MM.1S (cell line): ENCODE measurements around the gene PDGFRB.

Experiments used
- DNase-seq: peaks from one replicate; pipeline ENCODE4 v3.0.0-alpha.2; 2015
- H2AFZ ChIP-seq: fragments of 300-600 bp; sonication (generic); 2 replicates; pipeline ENCODE4 v1.6.0; 2016; ENCODE audit warnings: antibody characterized with exemption, low read length
- H3F3A ChIP-seq: fragments of 300-600 bp; sonication (generic); 2 replicates; pipeline ENCODE4 v1.6.1; 2016; ENCODE audit warnings: mild to moderate bottlenecking, antibody characterized with exemption, low read length, moderate library complexity, mixed read lengths; ENCODE audit not compliant: insufficient read depth
- H3K27ac ChIP-seq: fragments of 300-600 bp; sonication (generic); 2 replicates; pipeline ENCODE4 v1.5.1; 2016; ENCODE audit warnings: mild to moderate bottlenecking, low read length
- H3K27me3 ChIP-seq: fragments of 300-600 bp; sonication (generic); replicated peaks from 2 replicates; pipeline ENCODE4 v1.6.0; 2016; ENCODE audit warnings: low read length; ENCODE audit not compliant: insufficient read depth
- H3K36me3 ChIP-seq: fragments of 300-600 bp; sonication (generic); replicated peaks from 2 replicates; pipeline ENCODE4 v1.6.1; 2016; ENCODE audit warnings: mild to moderate bottlenecking, low read length, mixed read lengths; ENCODE audit not compliant: insufficient read depth
- H3K4me1 ChIP-seq: fragments of 300-600 bp; sonication (generic); 2 replicates; pipeline ENCODE4 v1.6.1; 2016; ENCODE audit warnings: low read length, mixed read lengths
- H3K4me2 ChIP-seq: fragments of 300-600 bp; sonication (generic); 2 replicates; pipeline ENCODE4 v1.6.0; 2016; ENCODE audit warnings: low read depth, low read length
- H3K4me3 ChIP-seq: fragments of 300-600 bp; sonication (generic); 2 replicates; pipeline ENCODE4 v1.5.1; 2016; ENCODE audit warnings: low read length, mixed read lengths
- H3K79me2 ChIP-seq: fragments of 300-600 bp; sonication (generic); 2 replicates; pipeline ENCODE4 v1.6.1; 2016; ENCODE audit warnings: mixed run types, low read length, mixed read lengths
- H3K9ac ChIP-seq: fragments of 300-600 bp; sonication (generic); 2 replicates; pipeline ENCODE4 v1.6.1; 2016; ENCODE audit warnings: low read length, mixed read lengths
- H3K9me2 ChIP-seq: fragments of 300-600 bp; sonication (generic); replicated peaks from 2 replicates; pipeline ENCODE4 v1.6.1; 2016; ENCODE audit warnings: mild to moderate bottlenecking, low read length, mixed read lengths; ENCODE audit not compliant: insufficient read depth
- H3K9me3 ChIP-seq: fragments of 300-600 bp; sonication (generic); replicated peaks from 2 replicates; pipeline ENCODE4 v1.6.1; 2016; ENCODE audit warnings: mild to moderate bottlenecking, low read length, mixed read lengths; ENCODE audit not compliant: insufficient read depth
- H4K20me1 ChIP-seq: fragments of 300-600 bp; sonication (generic); 2 replicates; pipeline ENCODE4 v1.6.1; 2016; ENCODE audit warnings: mild to moderate bottlenecking, low read length, moderate library complexity, mixed read lengths; ENCODE audit not compliant: insufficient read depth
- CTCF ChIP-seq: fragments of 300-600 bp; sonication (generic); IDR thresholded peaks from 2 replicates; pipeline ENCODE4 v1.5.1; 2016; ENCODE audit warnings: antibody characterized with exemption, low read length, mixed read lengths
- EZH2 ChIP-seq: fragments of 300-600 bp; sonication (generic); optimal IDR thresholded peaks from 2 replicates; pipeline ENCODE3; 2017; ENCODE audit warnings: low read depth, mild to moderate bottlenecking, antibody characterized with exemption, low read length, mixed read lengths
- EZH2phosphoT487 ChIP-seq: fragments of 300-600 bp; sonication (generic); IDR thresholded peaks from 2 replicates; pipeline ENCODE4 v1.6.1; 2018; ENCODE audit warnings: antibody characterized with exemption, low read length

The PDGFRB gene

GRCh38 chr5:150101023-150101422 lies 54.6 kb downstream of the PDGFRB start:
- Histone ChIP-seq H3K9me2 (no peaks in the 10 kb centered on the region), H3K36me3 (no peaks in the 10 kb centered on the region), H3K4me3 (no peak overlapping the region), H3K9me3 (no peaks in the 10 kb centered on the region), H4K20me1 (no peaks in the 10 kb centered on the region), H3F3A (peaks cover 7% of the 10 kb centered on the region; the same call in 1 of the 2 replicates), H2AFZ (no peak overlapping the region), H3K79me2 (no peaks in the 10 kb centered on the region), H3K27me3 (no peaks in the 10 kb centered on the region), H3K9ac (no peak overlapping the region), H3K4me2 (no peak overlapping the region), H3K4me1 (peaks cover 11% of the 10 kb centered on the region), H3K27ac (no peak overlapping the region)
- TF ChIP-seq EZH2phosphoT487 (no peak), EZH2 (no peak), CTCF (no peak)
- no peak for DNase-seq

- no peak for TF ChIP-seq EZH2
- TF ChIP-seq CTCF, result no peak
- no peak for TF ChIP-seq EZH2phosphoT487
- no peak overlapping the region for H3K4me2 ChIP-seq
- no peaks in the 10 kb centered on the region for H3F3A ChIP-seq
- no peak overlapping the region for H3K27ac ChIP-seq
- no peak for DNase-seq
- no peaks in the 10 kb centered on the region for H3K36me3 ChIP-seq
- H3K9me2 ChIP-seq, result no peaks in the 10 kb centered on the region
- no peaks in the 10 kb centered on the region for H4K20me1 ChIP-seq
- no peaks in the 10 kb centered on the region for H3K79me2 ChIP-seq
- no peaks in the 10 kb centered on the region for H3K9me3 ChIP-seq
- H3K4me3 ChIP-seq, result no peak overlapping the region
- peaks cover 5% of the 10 kb centered on the region; the same call in 1 of the 2 replicates for H3K4me1 ChIP-seq
- H3K27me3 ChIP-seq, result no peaks in the 10 kb centered on the region
- no peak overlapping the region for H3K9ac ChIP-seq
- H2AFZ ChIP-seq, result no peak overlapping the region
Observed at GRCh38 chr5:150097152-150097551, 58.5 kb downstream of the PDGFRB start.

- no peak overlapping the region for H3K4me2 ChIP-seq
- H3K9me2 ChIP-seq, result no peaks in the 10 kb centered on the region
- peak; percentile 16 for DNase-seq
- no peak overlapping the region for H2AFZ ChIP-seq
- H3K79me2 ChIP-seq, result no peaks in the 10 kb centered on the region
- H3K4me1 ChIP-seq, result peaks cover 5% of the 10 kb centered on the region; the same call in 1 of the 2 replicates
- H3K9me3 ChIP-seq, result no peaks in the 10 kb centered on the region
- no peaks in the 10 kb centered on the region for H3K27me3 ChIP-seq
- H3K9ac ChIP-seq, result no peak overlapping the region
- no peaks in the 10 kb centered on the region for H3K36me3 ChIP-seq
- no peak overlapping the region for H3K4me3 ChIP-seq
- TF ChIP-seq EZH2 (no peak), CTCF (no peak), EZH2phosphoT487 (no peak)
- H4K20me1 ChIP-seq, result no peaks in the 10 kb centered on the region
- H3K27ac ChIP-seq, result no peak overlapping the region
- no peaks in the 10 kb centered on the region for H3F3A ChIP-seq
Observed at GRCh38 chr5:150092159-150092787, 63.4 kb downstream of the PDGFRB start.
